GM23338 (cell line): ENCODE results near the gene TMEM135. TPM values are rescaled to one million over a fixed set of nuclear protein-coding genes. Genes with fewer than 3 reads are reported as not detected.
"Not testable (repeated sequence)": the region's sequence is repeated elsewhere in the genome, so short reads cannot be mapped to it uniquely, and the experiment has no call there.

Experiments
- ATAC-seq: fragments of 200-7000 bp; cut with Tn5 transposase; 3 replicates; pipeline ENCODE4 v1.9.1; 2020
- DNase-seq: peaks from one replicate; pipeline ENCODE4 v3.0.0-alpha.2; 2015; ENCODE audit warnings: low spot score
- H2AFZ ChIP-seq: fragments of 200-600 bp; sonication (generic); 2 replicates; pipeline ENCODE4 v1.8.0; 2016; ENCODE audit warnings: antibody characterized with exemption, mild to moderate bottlenecking, moderate library complexity
- H3F3A ChIP-seq: fragments of 200-600 bp; sonication (generic); replicated peaks from 2 replicates; pipeline ENCODE4 v1.8.0; 2017; ENCODE audit warnings: antibody characterized with exemption, mixed run types, low read depth
- H3K27ac ChIP-seq: fragments of 200-600 bp; sonication (generic); 2 replicates; pipeline ENCODE4 v1.6.1; 2016; ENCODE audit warnings: low read depth
- H3K27me3 ChIP-seq: fragments of 200-600 bp; sonication (generic); 2 replicates; pipeline ENCODE4 v1.8.0; 2016; ENCODE audit warnings: mild to moderate bottlenecking, mixed run types, moderate library complexity; ENCODE audit not compliant: insufficient read depth
- H3K36me3 ChIP-seq: fragments of 200-600 bp; sonication (generic); 2 replicates; pipeline ENCODE4 v1.8.0; 2016; ENCODE audit warnings: mild to moderate bottlenecking; ENCODE audit not compliant: insufficient read depth
- H3K4me1 ChIP-seq: fragments of 200-600 bp; sonication (generic); 2 replicates; pipeline ENCODE4 v1.8.0; 2016; ENCODE audit warnings: mild to moderate bottlenecking, moderate library complexity; ENCODE audit not compliant: insufficient read depth
- H3K4me2 ChIP-seq: fragments of 200-600 bp; sonication (generic); 2 replicates; pipeline ENCODE4 v1.7.1; 2017; ENCODE audit warnings: mixed run types
- H3K4me3 ChIP-seq: fragments of 200-600 bp; sonication (generic); 2 replicates; pipeline ENCODE4 v1.6.1; 2016; ENCODE audit warnings: mixed run types
- H3K79me2 ChIP-seq: fragments of 200-600 bp; sonication (generic); replicated peaks from 2 replicates; pipeline ENCODE4 v1.8.0; 2017; ENCODE audit warnings: mild to moderate bottlenecking; ENCODE audit not compliant: insufficient read depth
- H3K9me2 ChIP-seq: fragments of 200-600 bp; sonication (generic); 2 replicates; pipeline ENCODE4 v1.8.0; 2017; ENCODE audit not compliant: insufficient read depth
- H4K20me1 ChIP-seq: fragments of 200-600 bp; sonication (generic); replicated peaks from 2 replicates; pipeline ENCODE4 v1.8.0; 2017; ENCODE audit warnings: mild to moderate bottlenecking; ENCODE audit not compliant: insufficient read depth
- H3K27ac Mint-ChIP-seq: 2 replicates; pipeline ENCODE4 v1.8.0; 2020; ENCODE audit warnings: inconsistent platforms, mild to moderate bottlenecking, moderate library complexity, mixed read lengths
- H3K27me3 Mint-ChIP-seq: 3 replicates; pipeline ENCODE4 v1.8.0; 2022; ENCODE audit warnings: low read depth, mild to moderate bottlenecking, moderate library complexity, mixed read lengths, inconsistent platforms; ENCODE audit not compliant: insufficient read depth, poor library complexity
- H3K36me3 Mint-ChIP-seq: 3 replicates; pipeline ENCODE4 v1.8.0; 2021; ENCODE audit warnings: low read depth, mild to moderate bottlenecking, inconsistent platforms, moderate library complexity, mixed read lengths
- H3K4me1 Mint-ChIP-seq: 3 replicates; pipeline ENCODE4 v1.8.0; 2020; ENCODE audit warnings: mild to moderate bottlenecking, inconsistent platforms, mixed read lengths
- H3K4me3 Mint-ChIP-seq: 3 replicates; pipeline ENCODE4 v1.8.0; 2021; ENCODE audit warnings: moderate library complexity, mild to moderate bottlenecking, inconsistent platforms, mixed read lengths
- H3K9me3 Mint-ChIP-seq: 3 replicates; pipeline ENCODE4 v1.8.0; 2020; ENCODE audit warnings: moderate library complexity, mild to moderate bottlenecking, inconsistent platforms, mixed read lengths
- EZH2 ChIP-seq: fragments of 200-600 bp; sonication (generic); IDR thresholded peaks from one replicate; pipeline ENCODE4 v1.8.0; 2017; ENCODE audit warnings: antibody characterized with exemption, mild to moderate bottlenecking, low read depth; ENCODE audit not compliant: unreplicated experiment
- EZH2phosphoT487 ChIP-seq: fragments of 200-600 bp; sonication (generic); IDR thresholded peaks from one replicate; pipeline ENCODE4 v1.8.1; 2018; ENCODE audit warnings: antibody characterized with exemption; ENCODE audit not compliant: unreplicated experiment
- JUNB ChIP-seq: IDR thresholded peaks from one replicate; pipeline ENCODE4 v1.6.1; 2016; ENCODE audit warnings: antibody characterized with exemption; ENCODE audit not compliant: unreplicated experiment
- NANOG ChIP-seq: IDR thresholded peaks from 2 replicates; pipeline ENCODE4 v1.6.1; 2016; ENCODE audit warnings: antibody characterized with exemption, borderline replicate concordance
- ZNF114 ChIP-seq: fragments of 250-450 bp; sonication (Bioruptor Pico); IDR thresholded peaks from 2 replicates; pipeline ENCODE4 v1.5.0; 2020; ENCODE audit warnings: mild to moderate bottlenecking, moderate library complexity
- ZNF462 ChIP-seq: fragments of 250-450 bp; sonication (Bioruptor Pico); IDR thresholded peaks from 2 replicates; pipeline ENCODE4 v1.5.0; 2020; ENCODE audit warnings: mild to moderate bottlenecking, moderate library complexity
- polyA plus RNA-seq: library from polyadenylated mRNA; unstranded; fragments of >200 nt; fragmentation: Nextera tagmentation; extraction: Ambion mirVana; gene quantifications from 2 replicates; pipeline ENCODE4 v1.2.1, GENCODE V29; 2016
- total RNA-seq: library from RNA; depleted of rRNA; stranded (reverse); fragments of >200 nt; shearing (Covaris generic); gene quantifications from 2 replicates; pipeline ENCODE4 v1.2.3, GENCODE V29; 2014
- TF ChIP-seq, protein P1 (sequence below), 2 experiments: fragments of 200-600 bp in 1 of 2; sonication (generic) in 1 of 2; conservative IDR thresholded peaks; 2 replicates each; pipeline versions ENCODE4 v1.5.1 to v1.6.1; 2016 to 2017; ENCODE audit warnings: antibody characterized with exemption in 2 of 2, low read depth in 2 of 2, mild to moderate bottlenecking in 2 of 2, moderate library complexity in 1 of 2

TMEM135 gene
- total and polyA plus RNA-seq, 2 experiments from 2014 or later = 23.4 to 49.9 TPM

DNA sequence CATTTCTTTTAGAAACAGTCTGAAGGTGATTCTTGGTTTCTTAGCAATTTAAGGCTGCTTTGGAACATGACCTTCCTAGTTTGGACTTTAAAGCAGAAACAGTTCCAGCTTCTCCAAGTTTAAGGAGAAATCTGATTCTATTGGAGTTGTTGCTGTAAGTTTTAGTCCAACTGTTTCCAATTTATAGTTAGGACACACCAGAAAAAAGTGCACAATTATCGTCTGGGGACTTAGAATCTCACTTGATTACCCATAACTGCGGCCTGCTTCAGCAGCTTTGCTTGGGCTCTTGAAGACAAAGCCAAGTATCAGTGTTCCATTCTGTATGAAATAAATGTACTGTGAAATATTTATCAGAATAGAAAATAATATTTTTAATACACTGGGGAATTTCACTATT, 246.6 kb downstream of the TMEM135 start:
- H3K9me2 ChIP-seq = no peaks in the 10 kb centered on the region
- Mint-ChIP-seq H3K4me1 (peaks cover 4% of the 10 kb centered on the region; the same call in 2 of the 3 replicates), H3K4me3 (no peak overlapping the region), H3K9me3 (peaks cover 10% of the 10 kb centered on the region; the same call in 2 of the 3 replicates), H3K27me3 (no peaks in the 10 kb centered on the region), H3K36me3 (peaks cover 11% of the 10 kb centered on the region; the same call in 2 of the 3 replicates), H3K27ac (no peak overlapping the region)
- no peak overlapping the region for H2AFZ ChIP-seq
- ATAC-seq (no peak), DNase-seq (no peak)
- no peaks in the 10 kb centered on the region for H3K27me3 ChIP-seq
- no peaks in the 10 kb centered on the region for H3K4me1 ChIP-seq
- H4K20me1 ChIP-seq = no peaks in the 10 kb centered on the region
- no peaks in the 10 kb centered on the region for H3K79me2 ChIP-seq
- no peaks in the 10 kb centered on the region for H3K36me3 ChIP-seq
- TF ChIP-seq, protein P1, sequence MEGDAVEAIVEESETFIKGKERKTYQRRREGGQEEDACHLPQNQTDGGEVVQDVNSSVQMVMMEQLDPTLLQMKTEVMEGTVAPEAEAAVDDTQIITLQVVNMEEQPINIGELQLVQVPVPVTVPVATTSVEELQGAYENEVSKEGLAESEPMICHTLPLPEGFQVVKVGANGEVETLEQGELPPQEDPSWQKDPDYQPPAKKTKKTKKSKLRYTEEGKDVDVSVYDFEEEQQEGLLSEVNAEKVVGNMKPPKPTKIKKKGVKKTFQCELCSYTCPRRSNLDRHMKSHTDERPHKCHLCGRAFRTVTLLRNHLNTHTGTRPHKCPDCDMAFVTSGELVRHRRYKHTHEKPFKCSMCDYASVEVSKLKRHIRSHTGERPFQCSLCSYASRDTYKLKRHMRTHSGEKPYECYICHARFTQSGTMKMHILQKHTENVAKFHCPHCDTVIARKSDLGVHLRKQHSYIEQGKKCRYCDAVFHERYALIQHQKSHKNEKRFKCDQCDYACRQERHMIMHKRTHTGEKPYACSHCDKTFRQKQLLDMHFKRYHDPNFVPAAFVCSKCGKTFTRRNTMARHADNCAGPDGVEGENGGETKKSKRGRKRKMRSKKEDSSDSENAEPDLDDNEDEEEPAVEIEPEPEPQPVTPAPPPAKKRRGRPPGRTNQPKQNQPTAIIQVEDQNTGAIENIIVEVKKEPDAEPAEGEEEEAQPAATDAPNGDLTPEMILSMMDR (conservative IDR thresholded peaks at IDR 0.05; ENCODE audit: low read depth in 2 of 2) = no peak
- TF ChIP-seq EZH2phosphoT487 (no peak), ZNF114 (no peak), NANOG (no peak), EZH2 (no peak), JUNB (no peak), ZNF462 (no peak)
- no peak overlapping the region for H3K4me3 ChIP-seq
- H3K27ac ChIP-seq = no peak overlapping the region
- no peak overlapping the region for H3K4me2 ChIP-seq
- no peaks in the 10 kb centered on the region for H3F3A ChIP-seq

- not testable (repeated sequence) for H3K27me3 ChIP-seq, H3K9me2 ChIP-seq, H3F3A ChIP-seq, H3K36me3 ChIP-seq, H3K4me2 ChIP-seq, ATAC-seq, H4K20me1 ChIP-seq, DNase-seq, H3K4me1 Mint-ChIP-seq, H3K27ac ChIP-seq, H3K4me1 ChIP-seq, H3K79me2 ChIP-seq, H3K9me3 Mint-ChIP-seq, H2AFZ ChIP-seq, H3K4me3 Mint-ChIP-seq, H3K27me3 Mint-ChIP-seq, H3K27ac Mint-ChIP-seq, H3K4me3 ChIP-seq
- peaks cover 11% of the 10 kb centered on the region; the same call in 2 of the 3 replicates for H3K36me3 Mint-ChIP-seq
Observed at GRCh38 chr11:87285674-87286073, 247.9 kb downstream of the TMEM135 start.
